ENCODE data around the gene PGGHG. TPM values are rescaled to one million over a fixed set of nuclear protein-coding genes. Genes with fewer than 3 reads are reported as not detected.

PGGHG gene
- total RNA-seq (2013) = 25.7 TPM
- 10 to 100 TPM in 1 of 3 donors, 1 to 10 TPM in 2; 1.6 to 82.9 (median 2.1) TPM for polyA plus RNA-seq
- 15.4 and 17.7 TPM in 2 replicates for polyA minus RNA-seq
- 6.2 to 30.9 (median 21.7) reads per million in 11 experiments for total RNA-seq

DNA sequence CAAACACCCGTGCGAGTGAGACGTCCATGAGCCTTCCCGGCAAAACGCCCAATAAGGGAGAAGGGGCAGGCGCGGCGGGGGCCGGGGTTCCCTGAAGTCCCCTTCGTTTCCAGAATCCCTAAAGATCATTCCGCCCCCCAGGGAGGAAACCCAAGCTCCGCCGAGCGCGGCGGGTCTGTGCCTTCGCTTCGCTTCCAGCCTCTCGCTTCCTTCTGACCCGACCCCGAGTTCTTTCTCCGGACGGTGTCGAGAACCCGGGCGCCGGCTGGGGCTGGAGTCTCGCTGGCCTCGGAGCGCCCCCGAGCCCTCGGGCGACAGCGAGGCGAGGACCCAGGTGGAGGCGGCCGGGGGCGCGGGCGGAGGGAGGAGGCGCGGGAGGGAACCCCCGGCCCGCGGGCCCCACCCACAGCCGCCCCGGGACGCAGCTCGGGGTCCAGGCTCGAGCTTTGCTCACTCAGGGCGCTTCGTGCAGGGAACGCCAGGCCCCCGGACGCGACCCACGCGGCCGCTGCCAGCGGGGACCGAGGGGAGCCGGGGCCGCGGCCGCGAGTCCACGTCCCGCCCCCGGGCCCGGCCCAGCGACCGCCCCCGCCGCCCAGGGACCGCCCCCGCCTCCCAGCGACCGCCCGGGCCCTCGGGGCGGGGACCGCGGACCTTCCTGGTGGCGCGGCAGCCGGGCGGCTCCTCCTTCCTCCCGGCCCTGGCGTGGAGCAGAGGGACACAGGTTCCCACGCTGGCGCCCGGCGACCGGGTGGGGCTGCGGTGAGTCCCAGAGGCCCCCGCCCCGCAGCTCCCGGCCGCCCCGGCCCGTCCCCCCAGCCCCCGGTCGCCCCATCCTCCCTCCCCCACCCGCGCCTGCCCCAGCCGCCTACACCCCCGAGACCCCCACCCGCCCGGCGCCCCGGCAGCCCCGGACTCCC, at the start of gene PGGHG:
Gene PGGHG (plus strand): TSS at position 649 of the 920 bp plus-strand sequence. CDS start 691 bp downstream, outside the sequence.
- Mint-ChIP-seq H3K36me3 (peaks cover 4 to 9% of the 10 kb centered on the region in 2 donors), H3K27ac (peak within 1 kb of the TSS in 3 of 7 donors; percentile 26 to 84 (median 49)), H3K27me3 (ENCODE audit: low read depth in 3 of 3) (peaks cover 27 to 54% (median 34%) of the 10 kb centered on the region in 3 donors), H3K9me3 (peaks cover 0 to 9% (median 5%) of the 10 kb centered on the region in 7 donors), H3K4me1 (peaks cover 17% of the 10 kb centered on the region), H3K4me3 (peak within 1 kb of the TSS; percentile 82 to 95)
- Histone ChIP-seq H3K27me3 (ENCODE audit: control insufficient read depth in 2 of 2, insufficient read depth in 2 of 2, low read length in 2 of 2) (peaks cover 0 to 25% of the 10 kb centered on the region in 2 donors), H3K4me3 (replicated peaks in 1 of 3; ENCODE audit: low read depth in 2 of 3, low read length in 3 of 3) (peak within 1 kb of the TSS; percentile 48 to 70 (median 55)), H4K20me1 (ENCODE audit: insufficient read depth, low read length) (no peaks in the 10 kb centered on the region), H2AFZ (ENCODE audit: insufficient read depth, low read depth, low read length, poor library complexity, severe bottlenecking) (peak within 1 kb of the TSS; percentile 86), H3K4me2 (replicated peaks; ENCODE audit: extremely low read depth, low read length, poor library complexity, severe bottlenecking) (peak within 1 kb of the TSS; percentile 92), H3K79me2 (ENCODE audit: insufficient read depth, low read length) (no peaks in the 10 kb centered on the region), H3K9ac (ENCODE audit: insufficient read depth, low read length, poor library complexity, severe bottlenecking) (peak within 1 kb of the TSS; percentile 71), H3K9me3 (replicated peaks in 1 of 2; ENCODE audit: control insufficient read depth in 1 of 2, insufficient read depth in 1 of 2, low read length in 2 of 2) (no peaks in the 10 kb centered on the region), H3K4me1 (ENCODE audit: control insufficient read depth in 1 of 2, insufficient read depth in 2 of 2, low read length in 2 of 2) (peaks cover 14 to 20% of the 10 kb centered on the region in 2 donors), H3K36me3 (replicated peaks in 1 of 2; ENCODE audit: control insufficient read depth in 1 of 2, insufficient read depth in 2 of 2, low read length in 2 of 2) (no peaks in the 10 kb centered on the region), H3K27ac (ENCODE audit: low read depth in 1 of 2, low read length in 2 of 2) (no peak within 1 kb of the TSS)
- peak; percentile 46 to 63 (median 61) for DNase-seq
- TF ChIP-seq, protein P1, sequence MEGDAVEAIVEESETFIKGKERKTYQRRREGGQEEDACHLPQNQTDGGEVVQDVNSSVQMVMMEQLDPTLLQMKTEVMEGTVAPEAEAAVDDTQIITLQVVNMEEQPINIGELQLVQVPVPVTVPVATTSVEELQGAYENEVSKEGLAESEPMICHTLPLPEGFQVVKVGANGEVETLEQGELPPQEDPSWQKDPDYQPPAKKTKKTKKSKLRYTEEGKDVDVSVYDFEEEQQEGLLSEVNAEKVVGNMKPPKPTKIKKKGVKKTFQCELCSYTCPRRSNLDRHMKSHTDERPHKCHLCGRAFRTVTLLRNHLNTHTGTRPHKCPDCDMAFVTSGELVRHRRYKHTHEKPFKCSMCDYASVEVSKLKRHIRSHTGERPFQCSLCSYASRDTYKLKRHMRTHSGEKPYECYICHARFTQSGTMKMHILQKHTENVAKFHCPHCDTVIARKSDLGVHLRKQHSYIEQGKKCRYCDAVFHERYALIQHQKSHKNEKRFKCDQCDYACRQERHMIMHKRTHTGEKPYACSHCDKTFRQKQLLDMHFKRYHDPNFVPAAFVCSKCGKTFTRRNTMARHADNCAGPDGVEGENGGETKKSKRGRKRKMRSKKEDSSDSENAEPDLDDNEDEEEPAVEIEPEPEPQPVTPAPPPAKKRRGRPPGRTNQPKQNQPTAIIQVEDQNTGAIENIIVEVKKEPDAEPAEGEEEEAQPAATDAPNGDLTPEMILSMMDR (IDR thresholded peaks at IDR 0.05) = no peak
- intact Hi-C loops (cut with micrococcal nuclease) = loop anchor here in 1 of 2 donors (5.0 kb wide), 1 partner anchor 36 kb away; no protein-coding TSS in a partner anchor
- WGBS (ENCODE audit: insufficient coverage) = under 1% methylated on average over 71 of the region's 112 CpGs

DNA sequence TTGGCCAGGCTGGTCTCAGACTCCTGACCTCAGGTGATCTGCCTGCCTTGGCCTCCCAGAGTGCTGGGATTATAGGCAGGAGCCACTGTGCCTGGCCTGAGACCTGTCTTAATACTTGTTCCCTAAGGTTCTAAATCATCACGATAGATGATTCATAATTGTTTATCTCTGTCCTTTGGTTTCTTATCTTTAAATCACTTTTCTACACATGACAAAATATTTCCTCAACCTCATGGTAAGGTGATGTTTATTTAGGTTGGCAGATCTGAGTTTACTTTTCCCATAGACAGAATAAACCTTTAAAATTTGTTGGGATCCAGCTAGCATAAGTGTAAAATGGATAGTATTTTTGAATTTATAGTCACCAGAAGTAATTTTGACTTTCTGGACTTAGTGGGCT, 48.6 kb upstream of the PGGHG start:
- no peak overlapping the region for H3K4me3 Mint-ChIP-seq
- H3K27ac Mint-ChIP-seq = peak overlapping the region in 1 of 7 donors; percentile 75
- H4K20me1 ChIP-seq (ENCODE audit: insufficient read depth, low read length) = peaks cover 28% of the 10 kb centered on the region
- intact Hi-C loops (cut with micrococcal nuclease) = no loop called here
- no peak for DNase-seq
- peaks cover 0 to 2% (median 0%) of the 10 kb centered on the region in 3 donors for H3K27me3 Mint-ChIP-seq (ENCODE audit: low read depth in 3 of 3)
- H3K9me3 Mint-ChIP-seq = no peaks in the 10 kb centered on the region
- H3K27me3 ChIP-seq (ENCODE audit: control insufficient read depth in 2 of 2, insufficient read depth in 2 of 2, low read length in 2 of 2) = no peaks in the 10 kb centered on the region
- H3K4me1 ChIP-seq (ENCODE audit: control insufficient read depth in 1 of 2, insufficient read depth in 2 of 2, low read length in 2 of 2) = peaks cover 17 to 20% of the 10 kb centered on the region in 2 donors
- H3K9me3 ChIP-seq (replicated peaks in 1 of 2; ENCODE audit: control insufficient read depth in 1 of 2, insufficient read depth in 1 of 2, low read length in 2 of 2) = no peaks in the 10 kb centered on the region
- no peak overlapping the region for H3K4me3 ChIP-seq (replicated peaks in 1 of 3; ENCODE audit: low read depth in 2 of 3, low read length in 3 of 3)
- H3K9ac ChIP-seq (ENCODE audit: insufficient read depth, low read length, poor library complexity, severe bottlenecking) = no peak overlapping the region
- peaks cover 21% of the 10 kb centered on the region for H3K4me1 Mint-ChIP-seq
- WGBS (ENCODE audit: insufficient coverage) = no CpG with 5 or more reads among the region's 1 CpG
- TF ChIP-seq, protein P1 (IDR thresholded peaks at IDR 0.05) = no peak
- peaks cover 52 to 58% of the 10 kb centered on the region in 2 donors for H3K36me3 Mint-ChIP-seq
- H3K27ac ChIP-seq (ENCODE audit: low read depth in 1 of 2, low read length in 2 of 2) = no peak overlapping the region
- H2AFZ ChIP-seq (ENCODE audit: insufficient read depth, low read depth, low read length, poor library complexity, severe bottlenecking) = no peak overlapping the region
- H3K79me2 ChIP-seq (ENCODE audit: insufficient read depth, low read length) = peaks cover 49% of the 10 kb centered on the region
- no peak overlapping the region for H3K4me2 ChIP-seq (replicated peaks; ENCODE audit: extremely low read depth, low read length, poor library complexity, severe bottlenecking)
- peaks cover 41 to 63% of the 10 kb centered on the region in 2 donors for H3K36me3 ChIP-seq (replicated peaks in 1 of 2; ENCODE audit: control insufficient read depth in 1 of 2, insufficient read depth in 2 of 2, low read length in 2 of 2)

Measured in CD14-positive monocyte (primary cell).